ENCODE measurements around the gene SEC14L3. TPM values are rescaled to one million over a fixed set of nuclear protein-coding genes. Genes with fewer than 3 reads are reported as not detected.

The SEC14L3 gene
- total and polyA plus RNA-seq, 2 of the 4 experiments (the other 2 are of a cell fraction), result not detected

GRCh38 chr22:30495041-30495784, 23.4 kb upstream of the SEC14L3 start:
- WGBS, 2 experiments (ENCODE audit: extremely low coverage in 2 of 2, insufficient read length in 1 of 2), result 79% methylated on average over 7 of the region's 14 CpGs; no CpG with 5 or more reads in 1 of the 2 experiments
- ChIA-PET CTCF (no interaction called here), POLR2A (ENCODE audit: unreplicated experiment) (no interaction called here)
- Histone ChIP-seq H2AK9ac (replicated peaks; ENCODE audit: low read depth, low read length, poor library complexity) (no peak overlapping the region), H2BK20ac (ENCODE audit: low read depth, low read length) (no peak overlapping the region), H2AFZ (replicated peaks; ENCODE audit: low read length, poor library complexity) (no peak overlapping the region), H3K27me3 (ENCODE audit: control insufficient read depth, insufficient read depth, low read length) (peaks cover 31% of the 10 kb centered on the region), H3K23ac (ENCODE audit: low read depth, low read length) (no peak overlapping the region), H3K9me1 (ENCODE audit: insufficient read depth, low read length) (no peaks in the 10 kb centered on the region), H3K4me2 (ENCODE audit: low read depth, low read length) (no peak overlapping the region), H3K79me1 (ENCODE audit: low read depth in 1 of 2, low read length in 2 of 2) (no peaks in the 10 kb centered on the region), H3K56ac (ENCODE audit: extremely low read depth, insufficient read depth, low read length) (no peak overlapping the region), H3K36me3 (ENCODE audit: control insufficient read depth, insufficient read depth, low read length) (no peaks in the 10 kb centered on the region), H2AK5ac (ENCODE audit: low read depth, low read length) (no peak overlapping the region), H3K4me1 (ENCODE audit: control insufficient read depth, insufficient read depth, low read length) (no peaks in the 10 kb centered on the region), H4K20me1 (ENCODE audit: insufficient read depth, low read length) (no peaks in the 10 kb centered on the region), H3K18ac (ENCODE audit: low read depth, low read length) (no peak overlapping the region), H4K8ac (ENCODE audit: low read depth in 2 of 2, low read length in 2 of 2) (no peak overlapping the region), H3K9ac (ENCODE audit: low read depth, low read length) (no peak overlapping the region), H4K91ac (ENCODE audit: insufficient read depth, low read depth, low read length) (no peak overlapping the region), H3K27ac (ENCODE audit: insufficient read depth, low read length) (no peak overlapping the region), H3K14ac (replicated peaks; ENCODE audit: low read depth, low read length) (no peak overlapping the region), H3K9me3 (ENCODE audit: control insufficient read depth, insufficient read depth, low read length) (no peaks in the 10 kb centered on the region), H2BK120ac (ENCODE audit: low read depth, low read length) (no peak overlapping the region), H3K4me3 (ENCODE audit: insufficient read depth, low read depth, low read length) (no peak overlapping the region), H3K4ac (ENCODE audit: low read depth, low read length) (no peak overlapping the region), H2BK15ac (ENCODE audit: low read depth, low read length) (no peak overlapping the region), H2BK5ac (ENCODE audit: low read depth, low read length, poor library complexity, severe bottlenecking) (no peak overlapping the region), H4K5ac (ENCODE audit: low read depth, low read length) (no peak overlapping the region)
- DNase-seq (no peak), ATAC-seq (ENCODE audit: low read depth) (no peak)
- BruUV-seq (replicated peaks), result no TSS peak
- in situ Hi-C loops (cut with MboI; ENCODE audit: low sequenced_read_pairs), result no loop called here
- no peak for TF ChIP-seq RFX5 (IDR thresholded peaks at IDR 0.05; ENCODE audit: low read depth, low read length)
- TF ChIP-seq USF2 (IDR thresholded peaks at IDR 0.05; ENCODE audit: low read depth, low read length), result no peak
- no peak for TF ChIP-seq NFE2L2 (IDR thresholded peaks at IDR 0.05; ENCODE audit: low read depth, low read length)
- TF ChIP-seq RAD21 (IDR thresholded peaks at IDR 0.05; ENCODE audit: low read length), result no peak
- TF ChIP-seq ELK1 (IDR thresholded peaks at IDR 0.05; ENCODE audit: borderline replicate concordance, low read depth, low read length), result no peak
- TF ChIP-seq SMC3 (IDR thresholded peaks at IDR 0.05; ENCODE audit: low read depth, low read length), result no peak
- no peak for TF ChIP-seq FOS (IDR thresholded peaks at IDR 0.05; ENCODE audit: low read depth, low read length)
- dilution Hi-C loops (cut with HindIII; ENCODE audit: low sequenced_read_pairs, unreplicated experiment), result no loop called here
- intact Hi-C loops (cut with micrococcal nuclease), result no loop called here
